ENCODE data around the gene SPSB2. TPM values are rescaled to one million over a fixed set of nuclear protein-coding genes. Genes with fewer than 3 reads are reported as not detected.

Gene SPSB2
- total RNA-seq, 1 donor, result 11.9 TPM

DNA sequence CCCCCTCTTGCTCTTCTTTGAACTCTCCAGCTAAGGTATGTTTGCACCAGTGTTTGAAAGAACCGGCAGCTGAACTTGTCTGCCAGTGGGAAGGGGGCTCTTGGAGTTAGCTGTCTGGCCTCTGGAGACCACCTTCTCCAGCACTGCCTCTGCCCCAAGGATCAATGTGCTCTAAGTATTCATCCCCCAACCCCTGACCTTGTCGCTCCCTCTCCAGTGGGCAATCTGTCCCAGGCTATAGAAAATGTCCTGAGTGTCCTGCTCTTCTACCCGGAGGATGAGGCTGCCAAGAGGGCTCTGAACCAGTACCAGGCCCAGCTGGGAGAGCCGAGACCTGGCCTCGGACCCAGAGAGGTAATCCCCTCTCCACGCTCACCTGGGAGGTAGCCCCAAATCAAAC, 42.1 kb downstream of the SPSB2 start:
- Histone ChIP-seq H3K4me2 (ENCODE audit: insufficient read depth, low read length) (no peak overlapping the region), H2AFZ (ENCODE audit: low read length) (no peak overlapping the region), H3K27ac (ENCODE audit: low read depth, low read length) (no peak overlapping the region), H3K4me3 (ENCODE audit: insufficient read depth, low read length) (no peak overlapping the region), H3K4me1 (ENCODE audit: insufficient read depth, low read length) (peaks cover 16% of the 10 kb centered on the region), H3K79me2 (ENCODE audit: insufficient read depth, low read length) (peaks cover 45% of the 10 kb centered on the region), H3K9me3 (ENCODE audit: low read depth, low read length) (no peaks in the 10 kb centered on the region), H3K36me3 (ENCODE audit: insufficient read depth, low read length) (peaks cover 48% of the 10 kb centered on the region), H3K27me3 (ENCODE audit: insufficient read depth, low read length) (no peaks in the 10 kb centered on the region), H4K20me1 (ENCODE audit: insufficient read depth, low read length) (peaks cover 10% of the 10 kb centered on the region)
- DNase-seq (ENCODE audit: insufficient read length, low spot score, missing footprints), result peak; percentile 91
- TF ChIP-seq, protein P1, sequence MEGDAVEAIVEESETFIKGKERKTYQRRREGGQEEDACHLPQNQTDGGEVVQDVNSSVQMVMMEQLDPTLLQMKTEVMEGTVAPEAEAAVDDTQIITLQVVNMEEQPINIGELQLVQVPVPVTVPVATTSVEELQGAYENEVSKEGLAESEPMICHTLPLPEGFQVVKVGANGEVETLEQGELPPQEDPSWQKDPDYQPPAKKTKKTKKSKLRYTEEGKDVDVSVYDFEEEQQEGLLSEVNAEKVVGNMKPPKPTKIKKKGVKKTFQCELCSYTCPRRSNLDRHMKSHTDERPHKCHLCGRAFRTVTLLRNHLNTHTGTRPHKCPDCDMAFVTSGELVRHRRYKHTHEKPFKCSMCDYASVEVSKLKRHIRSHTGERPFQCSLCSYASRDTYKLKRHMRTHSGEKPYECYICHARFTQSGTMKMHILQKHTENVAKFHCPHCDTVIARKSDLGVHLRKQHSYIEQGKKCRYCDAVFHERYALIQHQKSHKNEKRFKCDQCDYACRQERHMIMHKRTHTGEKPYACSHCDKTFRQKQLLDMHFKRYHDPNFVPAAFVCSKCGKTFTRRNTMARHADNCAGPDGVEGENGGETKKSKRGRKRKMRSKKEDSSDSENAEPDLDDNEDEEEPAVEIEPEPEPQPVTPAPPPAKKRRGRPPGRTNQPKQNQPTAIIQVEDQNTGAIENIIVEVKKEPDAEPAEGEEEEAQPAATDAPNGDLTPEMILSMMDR (IDR thresholded peaks at IDR 0.05; ENCODE audit: extremely low read depth, low read depth, low read length), result no peak

DNA sequence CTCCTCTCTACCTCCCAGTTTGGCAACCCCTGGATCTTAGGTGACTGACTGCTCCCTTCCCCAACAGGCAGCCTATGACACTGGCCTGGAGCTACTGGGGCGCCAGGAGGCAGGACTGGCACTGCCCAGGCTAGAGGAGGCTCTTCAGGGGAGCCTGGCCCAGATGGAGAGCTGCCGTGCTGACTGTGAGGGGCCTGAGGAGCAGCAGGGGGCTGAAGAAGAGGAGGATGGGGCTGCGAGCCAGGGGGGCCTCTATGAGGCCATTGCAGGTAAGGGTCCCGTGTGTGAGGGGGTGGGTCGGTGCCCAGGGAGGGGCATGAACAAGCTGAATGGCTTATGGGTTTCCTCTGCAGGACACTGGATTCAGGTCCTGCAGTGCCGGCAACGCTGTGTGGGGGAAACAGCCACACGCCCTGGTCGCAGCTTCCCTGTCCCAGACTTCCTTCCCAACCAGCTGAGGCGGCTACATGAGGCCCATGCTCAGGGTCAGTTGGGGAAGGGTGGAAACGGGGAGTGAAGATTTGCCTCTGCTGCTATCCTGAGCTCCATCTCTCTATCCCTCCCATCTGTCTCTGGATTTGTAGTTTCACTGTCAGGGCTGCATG, 42.7 kb downstream of the SPSB2 start:
- Histone ChIP-seq H4K20me1 (ENCODE audit: insufficient read depth, low read length) (peaks cover 10% of the 10 kb centered on the region), H2AFZ (ENCODE audit: low read length) (no peak overlapping the region), H3K4me1 (ENCODE audit: insufficient read depth, low read length) (peaks cover 17% of the 10 kb centered on the region), H3K9me3 (ENCODE audit: low read depth, low read length) (no peaks in the 10 kb centered on the region), H3K4me2 (ENCODE audit: insufficient read depth, low read length) (peak overlapping the region; percentile 91), H3K27me3 (ENCODE audit: insufficient read depth, low read length) (no peaks in the 10 kb centered on the region), H3K4me3 (ENCODE audit: insufficient read depth, low read length) (no peak overlapping the region), H3K36me3 (ENCODE audit: insufficient read depth, low read length) (peaks cover 43% of the 10 kb centered on the region), H3K79me2 (ENCODE audit: insufficient read depth, low read length) (peaks cover 45% of the 10 kb centered on the region), H3K27ac (ENCODE audit: low read depth, low read length) (no peak overlapping the region)
- TF ChIP-seq, protein P1 (IDR thresholded peaks at IDR 0.05; ENCODE audit: extremely low read depth, low read depth, low read length), result no peak
- DNase-seq (ENCODE audit: insufficient read length, low spot score, missing footprints), result peak; percentile 88

DNA sequence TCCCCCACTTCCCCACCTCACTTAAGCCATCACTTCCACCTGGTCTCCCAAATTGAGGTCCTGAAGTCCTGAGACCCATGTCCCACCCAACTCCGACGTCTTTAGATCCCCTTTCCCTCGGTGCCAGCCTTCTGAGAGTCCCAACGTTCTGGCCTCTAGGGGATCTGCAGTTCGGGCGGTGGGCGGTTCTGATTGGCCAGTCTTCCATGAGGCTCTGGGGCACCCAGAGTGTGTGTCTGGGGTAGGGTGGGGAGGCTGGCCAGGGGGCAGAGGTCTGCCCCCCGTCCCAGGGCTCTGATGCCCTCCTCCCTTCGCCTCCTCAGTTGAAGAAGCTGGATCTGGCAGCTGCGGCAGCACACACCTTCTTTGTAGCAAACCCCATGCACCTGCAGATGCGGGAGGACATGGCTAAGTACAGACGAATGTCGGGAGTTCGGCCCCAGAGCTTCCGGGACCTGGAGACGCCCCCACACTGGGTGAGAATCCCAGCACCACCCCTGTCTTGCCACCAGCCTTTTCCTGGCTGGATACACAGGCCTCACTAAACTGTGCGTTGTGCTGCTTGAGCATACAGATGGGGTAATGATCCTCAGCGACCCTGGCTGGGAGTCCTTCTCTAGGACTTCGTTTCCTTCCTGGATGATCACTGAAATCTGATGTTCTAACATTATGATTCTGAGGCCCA, 43.4 kb downstream of the SPSB2 start:
- TF ChIP-seq, protein P1 (IDR thresholded peaks at IDR 0.05; ENCODE audit: extremely low read depth, low read depth, low read length), result no peak
- no peaks in the 10 kb centered on the region for H3K9me3 ChIP-seq (ENCODE audit: low read depth, low read length)
- peak; percentile 97 for DNase-seq (ENCODE audit: insufficient read length, low spot score, missing footprints)
- peaks cover 36% of the 10 kb centered on the region for H3K36me3 ChIP-seq (ENCODE audit: insufficient read depth, low read length)
- H2AFZ ChIP-seq (ENCODE audit: low read length), result peak overlapping the region; percentile 86
- peaks cover 21% of the 10 kb centered on the region for H3K4me1 ChIP-seq (ENCODE audit: insufficient read depth, low read length)
- no peaks in the 10 kb centered on the region for H3K27me3 ChIP-seq (ENCODE audit: insufficient read depth, low read length)
- peaks cover 10% of the 10 kb centered on the region for H4K20me1 ChIP-seq (ENCODE audit: insufficient read depth, low read length)
- H3K4me3 ChIP-seq (ENCODE audit: insufficient read depth, low read length), result peak overlapping the region; percentile 99
- H3K79me2 ChIP-seq (ENCODE audit: insufficient read depth, low read length), result peaks cover 45% of the 10 kb centered on the region
- H3K4me2 ChIP-seq (ENCODE audit: insufficient read depth, low read length), result peak overlapping the region; percentile 91
- peak overlapping the region; percentile 91 for H3K27ac ChIP-seq (ENCODE audit: low read depth, low read length)

DNA sequence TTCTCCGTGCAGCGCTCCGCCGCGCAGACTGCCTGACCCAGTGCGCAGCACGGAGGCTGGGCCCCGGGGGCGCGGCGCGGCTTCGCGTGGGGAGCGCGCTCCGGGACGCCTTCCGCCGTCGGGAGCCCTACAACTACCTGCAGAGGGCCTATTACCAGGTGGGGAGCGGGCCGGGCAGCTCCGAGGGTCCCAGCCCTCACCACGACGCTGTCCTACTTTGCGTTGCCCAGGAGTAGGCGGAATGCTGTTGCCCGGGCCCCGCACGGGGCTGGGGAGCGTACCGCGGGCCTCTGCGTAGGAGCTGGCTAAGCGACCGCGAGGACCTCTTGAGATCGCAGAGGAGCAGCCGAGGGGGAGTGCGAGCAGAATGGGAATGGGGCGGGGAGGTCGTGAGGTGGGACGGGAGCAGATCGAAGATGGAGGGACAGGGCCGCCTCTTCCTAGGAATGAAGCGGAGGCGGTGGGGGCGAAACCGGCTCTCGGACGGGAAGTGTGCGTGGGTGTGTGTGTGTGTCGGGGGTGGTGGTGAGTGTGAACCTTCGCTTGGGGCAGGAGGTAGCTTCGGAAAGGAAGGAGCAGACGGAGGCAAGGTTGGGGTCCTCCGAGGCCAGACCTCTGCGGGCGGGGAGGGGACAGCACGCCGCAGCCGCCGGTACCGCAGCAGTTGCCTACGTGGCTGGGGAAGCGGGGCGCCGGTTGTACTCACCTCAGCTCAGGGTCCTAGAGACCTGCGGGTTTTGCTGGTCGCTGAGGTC, 44.1 kb downstream of the SPSB2 start:
- peak overlapping the region; percentile 91 for H3K4me2 ChIP-seq (ENCODE audit: insufficient read depth, low read length)
- no peaks in the 10 kb centered on the region for H3K27me3 ChIP-seq (ENCODE audit: insufficient read depth, low read length)
- H3K4me1 ChIP-seq (ENCODE audit: insufficient read depth, low read length), result peaks cover 21% of the 10 kb centered on the region
- H4K20me1 ChIP-seq (ENCODE audit: insufficient read depth, low read length), result peaks cover 7% of the 10 kb centered on the region
- TF ChIP-seq, protein P1 (IDR thresholded peaks at IDR 0.05; ENCODE audit: extremely low read depth, low read depth, low read length), result no peak
- H3K36me3 ChIP-seq (ENCODE audit: insufficient read depth, low read length), result peaks cover 28% of the 10 kb centered on the region
- H3K79me2 ChIP-seq (ENCODE audit: insufficient read depth, low read length), result peaks cover 45% of the 10 kb centered on the region
- peak; percentile 97 for DNase-seq (ENCODE audit: insufficient read length, low spot score, missing footprints)
- H3K27ac ChIP-seq (ENCODE audit: low read depth, low read length), result peak overlapping the region; percentile 91
- no peaks in the 10 kb centered on the region for H3K9me3 ChIP-seq (ENCODE audit: low read depth, low read length)
- peak overlapping the region; percentile 86 for H2AFZ ChIP-seq (ENCODE audit: low read length)
- peak overlapping the region; percentile 99 for H3K4me3 ChIP-seq (ENCODE audit: insufficient read depth, low read length)

All from osteoblast (primary cell).